Measurements from ENCODE around the gene GRB10. TPM values are rescaled to one million over a fixed set of nuclear protein-coding genes. Genes with fewer than 3 reads are reported as not detected.

Gene GRB10
- total and polyA plus RNA-seq, 2 of the 8 experiments (the other 6 are each of a cell fraction or from before 2014, with no cell fraction given) = 35.7 to 97.0 TPM

GRCh38 chr7:50792342-50793119, 9.8 kb upstream of the GRB10 start (continued):
- peak; percentile 59; the same call in 1 of the 2 replicates for TF ChIP-seq CEBPB (IDR thresholded peaks at IDR 0.05; ENCODE audit: low read depth, low read length)
- no peak for TF ChIP-seq CREB1 (IDR thresholded peaks at IDR 0.05)
- TF ChIP-seq RFX5 (IDR thresholded peaks at IDR 0.05; ENCODE audit: borderline replicate concordance, low read depth, low read length) = no peak
- TF ChIP-seq, protein P1, sequence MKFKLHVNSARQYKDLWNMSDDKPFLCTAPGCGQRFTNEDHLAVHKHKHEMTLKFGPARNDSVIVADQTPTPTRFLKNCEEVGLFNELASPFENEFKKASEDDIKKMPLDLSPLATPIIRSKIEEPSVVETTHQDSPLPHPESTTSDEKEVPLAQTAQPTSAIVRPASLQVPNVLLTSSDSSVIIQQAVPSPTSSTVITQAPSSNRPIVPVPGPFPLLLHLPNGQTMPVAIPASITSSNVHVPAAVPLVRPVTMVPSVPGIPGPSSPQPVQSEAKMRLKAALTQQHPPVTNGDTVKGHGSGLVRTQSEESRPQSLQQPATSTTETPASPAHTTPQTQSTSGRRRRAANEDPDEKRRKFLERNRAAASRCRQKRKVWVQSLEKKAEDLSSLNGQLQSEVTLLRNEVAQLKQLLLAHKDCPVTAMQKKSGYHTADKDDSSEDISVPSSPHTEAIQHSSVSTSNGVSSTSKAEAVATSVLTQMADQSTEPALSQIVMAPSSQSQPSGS (IDR thresholded peaks at IDR 0.05; ENCODE audit: low read length) = no peak
- no peak for TF ChIP-seq CBX5 (IDR thresholded peaks at IDR 0.05; ENCODE audit: low read depth, low read length)
- peak; percentile 20; the same call in 1 of the 2 replicates for TF ChIP-seq TAF1 (IDR thresholded peaks at IDR 0.05; ENCODE audit: low read depth, low read length)
- no peak for TF ChIP-seq TEAD4 (IDR thresholded peaks at IDR 0.05; ENCODE audit: low read depth, low read length)
- 0 out of 3 replicates have a peak, but pooled peaks of 1 of the 2 experiments have one; percentile 14 for TF ChIP-seq POLR2A (IDR thresholded peaks at IDR 0.05; ENCODE audit: control extremely low read depth in 1 of 2, low read depth in 2 of 2, low read length in 2 of 2)
- no peak for TF ChIP-seq YY1 (IDR thresholded peaks at IDR 0.05; ENCODE audit: low read depth, low read length)
- TF ChIP-seq KDM5A (IDR thresholded peaks at IDR 0.05; ENCODE audit: low read length) = no peak
- TF ChIP-seq RAD21 (IDR thresholded peaks at IDR 0.05 in 1 of 2, conservative IDR thresholded peaks at IDR 0.05 in 1 of 2; ENCODE audit: low read depth in 2 of 2, low read length in 2 of 2) = no peak
- no peak for TF ChIP-seq HDAC6 (IDR thresholded peaks at IDR 0.05; ENCODE audit: low read depth, low read length)
- TF ChIP-seq POU5F1 (IDR thresholded peaks at IDR 0.05; ENCODE audit: low read depth, low read length) = no peak
- TF ChIP-seq MAFK (IDR thresholded peaks at IDR 0.05; ENCODE audit: low read depth, low read length) = no peak; the same call in 1 of the 2 replicates
- TF ChIP-seq SRF (IDR thresholded peaks at IDR 0.05; ENCODE audit: low read depth, low read length) = no peak
- no peak for TF ChIP-seq RXRA (IDR thresholded peaks at IDR 0.05; ENCODE audit: insufficient read depth, low read depth, low read length)
- TF ChIP-seq, protein P2, sequence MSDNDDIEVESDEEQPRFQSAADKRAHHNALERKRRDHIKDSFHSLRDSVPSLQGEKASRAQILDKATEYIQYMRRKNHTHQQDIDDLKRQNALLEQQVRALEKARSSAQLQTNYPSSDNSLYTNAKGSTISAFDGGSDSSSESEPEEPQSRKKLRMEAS (IDR thresholded peaks at IDR 0.05) = peak; percentile 60
- no peak for TF ChIP-seq SP2 (IDR thresholded peaks at IDR 0.05; ENCODE audit: low read length)
- TF ChIP-seq ZNF274 (IDR thresholded peaks at IDR 0.05; ENCODE audit: borderline replicate concordance, extremely low read depth, low read length) = no peak
- no peak for TF ChIP-seq POLR2AphosphoS5 (IDR thresholded peaks at IDR 0.05; ENCODE audit: low read depth, low read length)
- TF ChIP-seq HDAC2 (IDR thresholded peaks at IDR 0.05; ENCODE audit: borderline replicate concordance in 1 of 2, low read depth in 2 of 2, low read length in 2 of 2) = 0 out of 4 replicates have a peak, but pooled peaks of 1 of the 2 experiments have one; percentile 53
- peak; percentile 76 for TF ChIP-seq KDM4A (IDR thresholded peaks at IDR 0.05; ENCODE audit: low read depth, low read length, severe bottlenecking)
- no peak for TF ChIP-seq SUZ12 (IDR thresholded peaks at IDR 0.05; ENCODE audit: low read length)

Data from H1 (cell line).